Astrocyte of the spinal cord (primary cell): ENCODE data around the gene SSBP2.
A peak's percentile ranks its signal among the peaks of the same experiment; 100 is the strongest.

Source experiments
- DNase-seq: peaks from one replicate; pipeline ENCODE4 v3.0.0; 2011; ENCODE audit warnings: low read depth, low spot score
- H3K4me3 ChIP-seq: 2 replicates; pipeline ENCODE4 v1.5.1; 2011; ENCODE audit warnings: low read depth, mild to moderate bottlenecking, low read length, moderate library complexity
- in situ Hi-C: cut with HindIII; loops from 2 replicates; pipeline ENCODE4 v1.10.0; 2017; ENCODE audit warnings: low sequenced_read_pairs
- TF ChIP-seq, protein P1 (sequence below): IDR thresholded peaks from 2 replicates; pipeline ENCODE4 v1.5.1; 2012; ENCODE audit warnings: low read depth, mild to moderate bottlenecking, low read length, inconsistent platforms

SSBP2 gene

DNA sequence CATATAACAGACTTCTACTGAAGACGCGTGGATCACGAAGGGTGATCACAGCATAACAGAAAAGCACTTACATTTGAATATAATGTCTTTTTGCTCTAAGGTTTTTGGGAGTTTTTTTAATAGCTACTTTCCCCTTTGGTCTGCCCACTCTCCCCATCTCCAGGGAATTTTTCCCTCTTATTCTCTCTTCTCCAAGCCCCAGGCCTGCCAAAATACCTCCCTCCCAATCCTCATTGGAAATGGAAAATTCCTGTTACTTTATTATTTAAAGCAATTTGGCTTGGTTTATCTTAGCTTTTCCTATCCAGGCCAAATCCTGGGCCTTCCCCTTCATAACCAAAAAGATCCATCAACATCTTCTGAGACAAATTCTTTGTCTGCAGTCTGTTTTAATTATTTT lies 22.3 kb upstream of the SSBP2 start:
- no peak for DNase-seq
- no peak overlapping the region for H3K4me3 ChIP-seq
- TF ChIP-seq, protein P1, sequence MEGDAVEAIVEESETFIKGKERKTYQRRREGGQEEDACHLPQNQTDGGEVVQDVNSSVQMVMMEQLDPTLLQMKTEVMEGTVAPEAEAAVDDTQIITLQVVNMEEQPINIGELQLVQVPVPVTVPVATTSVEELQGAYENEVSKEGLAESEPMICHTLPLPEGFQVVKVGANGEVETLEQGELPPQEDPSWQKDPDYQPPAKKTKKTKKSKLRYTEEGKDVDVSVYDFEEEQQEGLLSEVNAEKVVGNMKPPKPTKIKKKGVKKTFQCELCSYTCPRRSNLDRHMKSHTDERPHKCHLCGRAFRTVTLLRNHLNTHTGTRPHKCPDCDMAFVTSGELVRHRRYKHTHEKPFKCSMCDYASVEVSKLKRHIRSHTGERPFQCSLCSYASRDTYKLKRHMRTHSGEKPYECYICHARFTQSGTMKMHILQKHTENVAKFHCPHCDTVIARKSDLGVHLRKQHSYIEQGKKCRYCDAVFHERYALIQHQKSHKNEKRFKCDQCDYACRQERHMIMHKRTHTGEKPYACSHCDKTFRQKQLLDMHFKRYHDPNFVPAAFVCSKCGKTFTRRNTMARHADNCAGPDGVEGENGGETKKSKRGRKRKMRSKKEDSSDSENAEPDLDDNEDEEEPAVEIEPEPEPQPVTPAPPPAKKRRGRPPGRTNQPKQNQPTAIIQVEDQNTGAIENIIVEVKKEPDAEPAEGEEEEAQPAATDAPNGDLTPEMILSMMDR, result no peak
- in situ Hi-C loops, result no loop called here

DNA sequence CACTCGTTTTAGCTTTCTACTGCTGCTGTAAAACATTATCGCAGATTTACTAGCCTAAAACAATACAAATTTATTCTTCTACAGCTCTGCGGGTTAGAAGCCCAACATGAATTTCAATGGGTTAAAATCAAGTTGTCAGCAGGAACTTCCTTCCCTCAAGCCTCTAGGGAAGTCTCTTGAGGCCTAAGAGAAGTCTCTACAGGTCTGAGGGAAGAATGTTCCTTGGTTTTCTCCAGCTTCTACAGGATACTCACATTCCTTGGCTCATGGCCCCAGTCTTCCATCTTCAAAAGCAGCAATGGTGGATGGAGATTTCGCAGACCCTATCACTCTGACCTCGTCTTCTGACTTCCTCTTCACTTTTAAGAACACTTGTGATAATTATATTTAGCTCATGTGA lies 21.6 kb upstream of the SSBP2 start:
- no peak overlapping the region for H3K4me3 ChIP-seq
- no peak for DNase-seq
- TF ChIP-seq, protein P1, result no peak
- in situ Hi-C loops, result no loop called here

DNA sequence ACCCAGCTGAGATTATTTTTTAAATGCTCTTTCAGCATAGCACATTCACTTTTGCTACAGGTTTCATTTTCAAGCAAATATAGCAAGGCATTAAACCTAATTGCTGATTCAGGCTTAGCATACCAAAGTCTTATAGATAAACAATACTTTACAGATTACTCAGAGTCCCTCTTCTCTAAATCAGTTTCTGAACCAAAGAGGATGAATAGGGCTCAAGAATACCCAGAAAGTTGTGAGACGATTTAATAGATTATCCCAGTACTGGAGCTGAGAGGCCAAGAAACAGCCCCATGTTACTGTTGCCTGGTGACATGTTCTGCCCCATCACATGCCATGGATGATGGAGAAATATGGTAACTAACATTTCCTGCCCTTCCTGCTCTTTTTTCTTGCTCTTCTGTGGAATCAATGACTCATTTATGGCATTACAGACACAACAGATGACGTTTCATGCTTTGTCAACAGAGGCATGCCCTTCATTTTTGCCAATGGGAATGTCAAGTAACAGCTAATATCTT lies 18.1 kb upstream of the SSBP2 start:
- H3K4me3 ChIP-seq, result no peak overlapping the region
- DNase-seq, result peak; percentile 88
- in situ Hi-C loops, result no loop called here
- TF ChIP-seq, protein P1, result no peak

DNA sequence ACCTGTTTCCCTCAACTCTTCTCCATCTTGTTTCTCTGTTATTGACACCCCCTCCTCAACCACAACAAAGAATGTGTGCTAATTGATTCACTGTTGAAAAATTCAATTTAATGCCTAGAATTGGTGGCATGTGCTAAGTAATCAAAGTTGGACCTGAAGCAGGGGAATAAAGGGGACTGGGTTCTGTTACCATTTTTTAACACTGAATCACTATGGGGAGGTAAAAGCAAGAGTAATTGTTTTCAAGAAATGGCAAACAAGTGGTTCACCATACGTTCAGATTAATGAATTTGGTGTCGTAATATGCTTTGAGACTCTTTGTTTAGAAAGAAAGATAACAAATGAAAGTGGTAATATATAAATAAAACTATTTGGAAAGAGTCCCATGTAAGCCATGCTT lies 17.0 kb upstream of the SSBP2 start:
- no peak overlapping the region for H3K4me3 ChIP-seq
- in situ Hi-C loops, result no loop called here
- no peak for DNase-seq
- TF ChIP-seq, protein P1, result no peak

DNA sequence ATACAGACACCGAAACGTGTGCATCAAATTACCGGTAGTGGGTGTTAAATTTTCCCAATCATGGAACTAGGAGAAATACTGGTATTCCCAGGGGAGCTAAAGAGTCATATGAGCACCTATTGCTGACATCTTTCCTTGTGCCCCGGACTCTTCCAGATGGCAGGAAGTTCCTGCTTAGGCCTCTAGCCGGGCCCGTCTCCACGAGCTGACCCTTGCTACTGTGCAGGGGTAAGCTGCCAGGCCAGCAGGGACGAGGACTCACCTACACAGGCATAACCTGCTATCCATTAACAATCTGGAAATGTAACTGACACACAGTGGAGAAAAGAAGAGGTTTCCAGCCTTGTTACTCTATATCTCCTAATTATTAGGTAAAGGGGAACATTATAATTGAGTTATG lies 16.2 kb upstream of the SSBP2 start:
- no peak overlapping the region for H3K4me3 ChIP-seq
- TF ChIP-seq, protein P1, result no peak
- in situ Hi-C loops, result no loop called here
- no peak for DNase-seq

DNA sequence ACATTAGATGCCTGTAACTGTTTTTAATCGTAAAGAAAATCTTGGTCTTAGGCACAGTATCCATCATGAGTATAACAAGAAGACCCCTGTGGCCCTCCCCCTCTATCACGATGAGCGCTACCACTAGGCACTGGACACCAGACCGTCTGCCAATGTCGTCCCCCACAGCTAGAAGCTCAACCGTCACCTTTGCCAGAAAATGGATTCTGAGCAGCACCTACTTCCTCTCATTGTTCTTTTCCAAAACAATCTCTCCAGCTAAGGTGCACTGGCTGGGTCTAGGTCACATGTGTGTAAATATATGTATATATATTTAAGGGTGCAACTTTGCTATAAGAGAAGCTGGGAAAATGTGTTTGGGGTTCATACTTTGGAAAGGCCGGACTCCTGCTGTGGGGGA lies 15.7 kb upstream of the SSBP2 start:
- in situ Hi-C loops, result no loop called here
- TF ChIP-seq, protein P1, result no peak
- no peak for DNase-seq
- H3K4me3 ChIP-seq, result no peak overlapping the region
